ENCODE data around the gene OR5H14. TPM values are rescaled to one million over a fixed set of nuclear protein-coding genes. Genes with fewer than 3 reads are reported as not detected.
"Not testable (repeated sequence)": the region's sequence is repeated elsewhere in the genome, so short reads cannot be mapped to it uniquely, and the experiment has no call there.

The OR5H14 gene
- not detected for polyA plus RNA-seq (2013, experiment 1 of 2)
- not detected for polyA plus RNA-seq (2013, experiment 2 of 2)

- no CpG with 5 or more reads among the region's 1 CpG for WGBS, 2 experiments (ENCODE audit: insufficient coverage in 2 of 2)
- no peak within 1 kb of the TSS for H3K4me3 ChIP-seq (ENCODE audit: extremely low read depth, insufficient read depth, low read length, poor library complexity, severe bottlenecking)
- H3K36me3 ChIP-seq (ENCODE audit: control insufficient read depth, insufficient read depth, low read length): no peaks in the 10 kb centered on the region
- H3K27ac ChIP-seq (ENCODE audit: low read depth, low read length, severe bottlenecking): no peak within 1 kb of the TSS
- no peaks in the 10 kb centered on the region for H3K9me3 ChIP-seq (ENCODE audit: control insufficient read depth, low read length)
- peaks cover 6% of the 10 kb centered on the region for H3K4me1 ChIP-seq (ENCODE audit: control insufficient read depth, insufficient read depth, low read length, poor library complexity, severe bottlenecking)
Measured at GRCh38 chr3:98147179-98147578, at the start of gene OR5H14. Gene OR5H14, plus strand, starts transcription at chr3:98147479. Its CDS starts 1,907 bp downstream, at chr3:98149386.

- no peaks in the 10 kb centered on the region for H3K36me3 ChIP-seq (ENCODE audit: control insufficient read depth, insufficient read depth, low read length)
- H3K4me1 ChIP-seq (ENCODE audit: control insufficient read depth, insufficient read depth, low read length, poor library complexity, severe bottlenecking): no peaks in the 10 kb centered on the region
- no peak overlapping the region for H3K4me3 ChIP-seq (ENCODE audit: extremely low read depth, insufficient read depth, low read length, poor library complexity, severe bottlenecking)
- no peaks in the 10 kb centered on the region for H3K9me3 ChIP-seq (ENCODE audit: control insufficient read depth, low read length)
- WGBS, 2 experiments (ENCODE audit: insufficient coverage in 2 of 2): 68 to 73% methylated on average over 2 of the region's 4 CpGs
- no peak overlapping the region for H3K27ac ChIP-seq (ENCODE audit: low read depth, low read length, severe bottlenecking)
Measured at GRCh38 chr3:98099848-98100247, 47.4 kb upstream of the OR5H14 start.

- Histone ChIP-seq H3K4me3 (ENCODE audit: extremely low read depth, insufficient read depth, low read length, poor library complexity, severe bottlenecking) (no peak overlapping the region), H3K27ac (ENCODE audit: low read depth, low read length, severe bottlenecking) (no peak overlapping the region), H3K4me1 (ENCODE audit: control insufficient read depth, insufficient read depth, low read length, poor library complexity, severe bottlenecking) (no peaks in the 10 kb centered on the region), H3K36me3 (ENCODE audit: control insufficient read depth, insufficient read depth, low read length) (no peaks in the 10 kb centered on the region), H3K9me3 (ENCODE audit: control insufficient read depth, low read length) (peaks cover 29% of the 10 kb centered on the region)
- no CpG with 5 or more reads among the region's 1 CpG for WGBS, 2 experiments (ENCODE audit: insufficient coverage in 2 of 2)
Measured at GRCh38 chr3:98108162-98108561, 39.1 kb upstream of the OR5H14 start.

GRCh38 chr3:98109807-98110549 lies 37.3 kb upstream of the OR5H14 start:
- no peaks in the 10 kb centered on the region for H3K36me3 ChIP-seq (ENCODE audit: control insufficient read depth, insufficient read depth, low read length)
- H3K27ac ChIP-seq (ENCODE audit: low read depth, low read length, severe bottlenecking): no peak overlapping the region
- H3K9me3 ChIP-seq (ENCODE audit: control insufficient read depth, low read length): peaks cover 29% of the 10 kb centered on the region
- no peak overlapping the region for H3K4me3 ChIP-seq (ENCODE audit: extremely low read depth, insufficient read depth, low read length, poor library complexity, severe bottlenecking)
- no peaks in the 10 kb centered on the region for H3K4me1 ChIP-seq (ENCODE audit: control insufficient read depth, insufficient read depth, low read length, poor library complexity, severe bottlenecking)
- 85 to 93% methylated on average over 2 to 3 of the region's 4 CpGs for WGBS, 2 experiments (ENCODE audit: insufficient coverage in 2 of 2)

GRCh38 chr3:98110550-98110908 lies 36.8 kb upstream of the OR5H14 start:
- Histone ChIP-seq H3K9me3 (ENCODE audit: control insufficient read depth, low read length) (peaks cover 29% of the 10 kb centered on the region), H3K4me3 (ENCODE audit: extremely low read depth, insufficient read depth, low read length, poor library complexity, severe bottlenecking) (no peak overlapping the region), H3K36me3 (ENCODE audit: control insufficient read depth, insufficient read depth, low read length) (no peaks in the 10 kb centered on the region), H3K4me1 (ENCODE audit: control insufficient read depth, insufficient read depth, low read length, poor library complexity, severe bottlenecking) (no peaks in the 10 kb centered on the region), H3K27ac (ENCODE audit: low read depth, low read length, severe bottlenecking) (no peak overlapping the region)

- no peaks in the 10 kb centered on the region for H3K36me3 ChIP-seq (ENCODE audit: control insufficient read depth, insufficient read depth, low read length)
- H3K4me3 ChIP-seq (ENCODE audit: extremely low read depth, insufficient read depth, low read length, poor library complexity, severe bottlenecking): no peak overlapping the region
- no peaks in the 10 kb centered on the region for H3K4me1 ChIP-seq (ENCODE audit: control insufficient read depth, insufficient read depth, low read length, poor library complexity, severe bottlenecking)
- no peak overlapping the region for H3K27ac ChIP-seq (ENCODE audit: low read depth, low read length, severe bottlenecking)
- WGBS, 2 experiments (ENCODE audit: insufficient coverage in 2 of 2): 100% methylated on average over 1 to 3 of the region's 3 CpGs
- peaks cover 29% of the 10 kb centered on the region for H3K9me3 ChIP-seq (ENCODE audit: control insufficient read depth, low read length)
Measured at GRCh38 chr3:98114264-98114663, 33.0 kb upstream of the OR5H14 start.

GRCh38 chr3:98115717-98116116 lies 31.6 kb upstream of the OR5H14 start:
- H3K27ac ChIP-seq (ENCODE audit: low read depth, low read length, severe bottlenecking): no peak overlapping the region
- WGBS, 2 experiments (ENCODE audit: insufficient coverage in 2 of 2): no CpG with 5 or more reads among the region's 1 CpG

GRCh38 chr3:98130421-98130820 lies 16.9 kb upstream of the OR5H14 start, which contains the start of gene OR5H1:
Gene OR5H1, plus strand, starts transcription at chr3:98130721. Its CDS starts 1,977 bp downstream, at chr3:98132698.
- no peak within 1 kb of the TSS for H3K27ac ChIP-seq (ENCODE audit: low read depth, low read length, severe bottlenecking)
- H3K4me1 ChIP-seq (ENCODE audit: control insufficient read depth, insufficient read depth, low read length, poor library complexity, severe bottlenecking): no peaks in the 10 kb centered on the region
- H3K36me3 ChIP-seq (ENCODE audit: control insufficient read depth, insufficient read depth, low read length): no peaks in the 10 kb centered on the region
- H3K4me3 ChIP-seq (ENCODE audit: extremely low read depth, insufficient read depth, low read length, poor library complexity, severe bottlenecking): no peak within 1 kb of the TSS
- no CpG with 5 or more reads among the region's 1 CpG for WGBS, 2 experiments (ENCODE audit: insufficient coverage in 2 of 2)
- H3K9me3 ChIP-seq (ENCODE audit: control insufficient read depth, low read length): no peaks in the 10 kb centered on the region

More at GRCh38 chr3:98115717-98116116, 31.6 kb upstream of the OR5H14 start:
- Histone ChIP-seq H3K9me3 (ENCODE audit: control insufficient read depth, low read length) (peaks cover 21% of the 10 kb centered on the region), H3K36me3 (ENCODE audit: control insufficient read depth, insufficient read depth, low read length) (no peaks in the 10 kb centered on the region), H3K4me3 (ENCODE audit: extremely low read depth, insufficient read depth, low read length, poor library complexity, severe bottlenecking) (no peak overlapping the region), H3K4me1 (ENCODE audit: control insufficient read depth, insufficient read depth, low read length, poor library complexity, severe bottlenecking) (no peaks in the 10 kb centered on the region)

- 92% methylated on average over 2 of the region's 3 CpGs; no CpG with 5 or more reads in 1 of the 2 experiments for WGBS, 2 experiments (ENCODE audit: insufficient coverage in 2 of 2)
- no peaks in the 10 kb centered on the region for H3K36me3 ChIP-seq (ENCODE audit: control insufficient read depth, insufficient read depth, low read length)
- no peaks in the 10 kb centered on the region for H3K9me3 ChIP-seq (ENCODE audit: control insufficient read depth, low read length)
- H3K4me3 ChIP-seq (ENCODE audit: extremely low read depth, insufficient read depth, low read length, poor library complexity, severe bottlenecking): no peak overlapping the region
- H3K4me1 ChIP-seq (ENCODE audit: control insufficient read depth, insufficient read depth, low read length, poor library complexity, severe bottlenecking): no peaks in the 10 kb centered on the region
- H3K27ac ChIP-seq (ENCODE audit: low read depth, low read length, severe bottlenecking): no peak overlapping the region
Measured at GRCh38 chr3:98136631-98137030, 10.6 kb upstream of the OR5H14 start.

GRCh38 chr3:98137826-98138557 lies 9.3 kb upstream of the OR5H14 start:
- not testable (repeated sequence) for H3K4me1 ChIP-seq (ENCODE audit: control insufficient read depth, insufficient read depth, low read length, poor library complexity, severe bottlenecking); H3K27ac ChIP-seq (ENCODE audit: low read depth, low read length, severe bottlenecking); H3K36me3 ChIP-seq (ENCODE audit: control insufficient read depth, insufficient read depth, low read length); H3K4me3 ChIP-seq (ENCODE audit: extremely low read depth, insufficient read depth, low read length, poor library complexity, severe bottlenecking); H3K9me3 ChIP-seq (ENCODE audit: control insufficient read depth, low read length)
- WGBS, 2 experiments (ENCODE audit: insufficient coverage in 2 of 2): 94 to 95% methylated on average over 7 to 13 of the region's 23 CpGs

- H3K9me3 ChIP-seq (ENCODE audit: control insufficient read depth, low read length): no peaks in the 10 kb centered on the region
- H3K4me3 ChIP-seq (ENCODE audit: extremely low read depth, insufficient read depth, low read length, poor library complexity, severe bottlenecking): no peak overlapping the region
- no peak overlapping the region for H3K27ac ChIP-seq (ENCODE audit: low read depth, low read length, severe bottlenecking)
- H3K36me3 ChIP-seq (ENCODE audit: control insufficient read depth, insufficient read depth, low read length): no peaks in the 10 kb centered on the region
- H3K4me1 ChIP-seq (ENCODE audit: control insufficient read depth, insufficient read depth, low read length, poor library complexity, severe bottlenecking): no peaks in the 10 kb centered on the region
Measured at GRCh38 chr3:98140531-98140930, 6.7 kb upstream of the OR5H14 start.

All from mesodermal cell (in vitro differentiated cells).